OCI-LY7 (cell line): ENCODE data around the gene MGST3. TPM values are rescaled to one million over a fixed set of nuclear protein-coding genes. Genes with fewer than 3 reads are reported as not detected.

ENCODE experiments used
- BruUV-seq: library from RNA; stranded (reverse); fragments of 400-500 nt; replicated peaks from 2 replicates; lab custom pipeline; 2021; lab: Mats Ljungman, UMichigan
- CTCF ChIA-PET: fragments of 300-600 bp; sonication (Branson Sonifier 250); formaldehyde crosslinking; loops from one replicate; lab custom pipeline; 2022; ENCODE audit warnings: antibody characterized with exemption; ENCODE audit not compliant: unreplicated experiment; lab: Charles Lee
- POLR2A ChIA-PET: fragments of 300-600 bp; sonication (Branson Sonifier 250); formaldehyde crosslinking; loops from one replicate; lab custom pipeline; 2022; ENCODE audit warnings: antibody characterized with exemption; lab: Charles Lee
- DNase-seq: peaks from one replicate; pipeline ENCODE4 v3.0.0-alpha.2; 2015; ENCODE audit warnings: low spot score
- H2AFZ ChIP-seq: fragments of 200-600 bp; sonication (generic), shearing (Covaris generic); 2 replicates; pipeline ENCODE4 v1.6.1; 2014; ENCODE audit warnings: mild to moderate bottlenecking, antibody characterized with exemption, low read length, moderate library complexity
- H3K27ac ChIP-seq: fragments of 200-600 bp; sonication (generic); 2 replicates; pipeline ENCODE4 v1.5.1; 2014; ENCODE audit warnings: mixed run types, low read depth, mild to moderate bottlenecking, moderate library complexity, low read length, inconsistent platforms; ENCODE audit not compliant: poor library complexity, severe bottlenecking
- H3K36me3 ChIP-seq: fragments of 200-600 bp; sonication (generic); 2 replicates; pipeline ENCODE4 v1.6.1; 2014; ENCODE audit warnings: mild to moderate bottlenecking, antibody characterized with exemption, low read length, moderate library complexity, mixed read lengths; ENCODE audit not compliant: insufficient read depth
- H3K4me1 ChIP-seq: fragments of 200-600 bp; sonication (generic); 2 replicates; pipeline ENCODE4 v1.5.1; 2014; ENCODE audit warnings: mild to moderate bottlenecking, low read length; ENCODE audit not compliant: insufficient read depth, poor library complexity, severe bottlenecking
- H3K4me2 ChIP-seq: fragments of 200-600 bp; sonication (generic); 2 replicates; pipeline ENCODE4 v1.6.1; 2014; ENCODE audit warnings: mild to moderate bottlenecking, low read length
- H3K4me3 ChIP-seq: fragments of 200-600 bp; sonication (generic); 2 replicates; pipeline ENCODE4 v1.5.1; 2014; ENCODE audit warnings: mild to moderate bottlenecking, low read depth, low read length; ENCODE audit not compliant: poor library complexity, severe bottlenecking
- H3K79me2 ChIP-seq: fragments of 200-600 bp; sonication (generic); 2 replicates; pipeline ENCODE4 v1.6.1; 2016; ENCODE audit warnings: low read depth, mild to moderate bottlenecking, low read length, moderate library complexity, mixed read lengths; ENCODE audit not compliant: insufficient read depth
- H3K9me2 ChIP-seq: fragments of 200-600 bp; sonication (generic); 2 replicates; pipeline ENCODE4 v1.6.1; 2016; ENCODE audit warnings: mild to moderate bottlenecking, low read length, mixed read lengths; ENCODE audit not compliant: insufficient read depth
- H3K9me3 ChIP-seq: fragments of 200-600 bp; sonication (generic); 2 replicates; pipeline ENCODE4 v1.6.1; 2014; ENCODE audit warnings: mild to moderate bottlenecking, mixed run types, low read length, mixed read lengths
- H4K20me1 ChIP-seq: fragments of 200-600 bp; sonication (generic); 2 replicates; pipeline ENCODE4 v1.6.1; 2014; ENCODE audit warnings: mild to moderate bottlenecking, antibody characterized with exemption, low read length, moderate library complexity, mixed read lengths; ENCODE audit not compliant: insufficient read depth
- CTCF ChIP-seq: fragments of 200-600 bp; sonication (generic); conservative IDR thresholded peaks from 2 replicates; pipeline ENCODE4 v1.5.1; 2014; ENCODE audit warnings: mild to moderate bottlenecking, antibody characterized with exemption, low read length, moderate library complexity, mixed read lengths
- EZH2phosphoT487 ChIP-seq: fragments of 200-600 bp; sonication (generic); IDR thresholded peaks from 2 replicates; pipeline ENCODE4 v1.6.1; 2018; ENCODE audit warnings: low read depth, borderline replicate concordance, mild to moderate bottlenecking, mixed run types, antibody characterized with exemption, low read length, moderate library complexity, mixed read lengths
- intact Hi-C: fragments of 100-400 bp; cut with micrococcal nuclease; formaldehyde crosslinking; loops from one replicate; pipeline ENCODE4 v1.10.0; 2022; ENCODE audit not compliant: unreplicated experiment
- total RNA-seq, 2 experiments: library from RNA; depleted of rRNA in 1 of 2; stranded (reverse); fragments of >200 nt in 1 of 2; shearing (Covaris generic) in 1 of 2; gene quantifications; 2 replicates each; pipeline ENCODE4 v1.2.3, GENCODE V29; 2014 to 2022

The MGST3 gene
- total RNA-seq, 2 experiments from 2014 or later = 115 to 127 TPM

GRCh38 chr1:165612062-165612461 lies 19.0 kb upstream of the MGST3 start:
- no peaks in the 10 kb centered on the region for H3K36me3 ChIP-seq
- peaks cover 4% of the 10 kb centered on the region; the same call in 1 of the 2 replicates for H3K9me3 ChIP-seq
- intact Hi-C loops = no loop called here
- peak overlapping the region; percentile 20; the same call in 1 of the 2 replicates for H2AFZ ChIP-seq
- no peak for TF ChIP-seq EZH2phosphoT487
- TF ChIP-seq CTCF = no peak
- H3K9me2 ChIP-seq = no peaks in the 10 kb centered on the region
- no peaks in the 10 kb centered on the region for H3K79me2 ChIP-seq
- H3K4me2 ChIP-seq = peak overlapping the region; percentile 27
- peak overlapping the region; percentile 0 for H3K4me3 ChIP-seq
- H3K27ac ChIP-seq = peak overlapping the region; percentile 28
- no peaks in the 10 kb centered on the region for H4K20me1 ChIP-seq
- BruUV-seq = no TSS peak
- CTCF ChIA-PET = no interaction called here
- peak; percentile 66 for DNase-seq
- peaks cover 25% of the 10 kb centered on the region for H3K4me1 ChIP-seq
- POLR2A ChIA-PET = interaction anchor here (0.6 to 2.7 kb wide), 3 partner anchors 9 to 121 kb away, joined by 3 to 8 read pairs (median 3); no protein-coding TSS in a partner anchor

- Histone ChIP-seq H3K4me1 (peaks cover 17% of the 10 kb centered on the region), H2AFZ (no peak overlapping the region), H3K4me3 (no peak overlapping the region), H4K20me1 (no peaks in the 10 kb centered on the region), H3K36me3 (no peaks in the 10 kb centered on the region), H3K79me2 (no peaks in the 10 kb centered on the region), H3K9me2 (no peaks in the 10 kb centered on the region), H3K27ac (no peak overlapping the region), H3K9me3 (peaks cover 4% of the 10 kb centered on the region; the same call in 1 of the 2 replicates), H3K4me2 (no peak overlapping the region)
- ChIA-PET CTCF (no interaction called here), POLR2A (interaction anchor here (1.1 kb wide), 1 partner anchor 18 kb away, joined by 3 read pairs; no protein-coding TSS in a partner anchor)
- BruUV-seq = no TSS peak
- DNase-seq = no peak
- TF ChIP-seq CTCF (no peak), EZH2phosphoT487 (no peak)
- intact Hi-C loops = no loop called here
These were observed 14.9 kb upstream of the MGST3 start for GRCh38 chr1:165616054-165616612.

GRCh38 chr1:165616987-165617546 lies 14.0 kb upstream of the MGST3 start:
- Histone ChIP-seq H3K4me3 (no peak overlapping the region), H3K4me1 (peaks cover 9% of the 10 kb centered on the region), H3K79me2 (no peaks in the 10 kb centered on the region), H2AFZ (no peak overlapping the region), H3K4me2 (no peak overlapping the region), H3K9me2 (no peaks in the 10 kb centered on the region), H4K20me1 (no peaks in the 10 kb centered on the region), H3K27ac (no peak overlapping the region), H3K36me3 (no peaks in the 10 kb centered on the region), H3K9me3 (peaks cover 4% of the 10 kb centered on the region; the same call in 1 of the 2 replicates)
- intact Hi-C loops = no loop called here
- POLR2A ChIA-PET = no interaction called here
- no peak for TF ChIP-seq EZH2phosphoT487
- no peak for TF ChIP-seq CTCF
- no peak for DNase-seq
- BruUV-seq = no TSS peak
- CTCF ChIA-PET = no interaction called here
